ENCODE data around the gene GFM2. TPM values are rescaled to one million over a fixed set of nuclear protein-coding genes. Genes with fewer than 3 reads are reported as not detected.

The GFM2 gene
- total and polyA plus RNA-seq, 2 donors (not counting 1 experiment from before 2014, with no cell fraction given): 30.2 to 51.7 TPM

DNA sequence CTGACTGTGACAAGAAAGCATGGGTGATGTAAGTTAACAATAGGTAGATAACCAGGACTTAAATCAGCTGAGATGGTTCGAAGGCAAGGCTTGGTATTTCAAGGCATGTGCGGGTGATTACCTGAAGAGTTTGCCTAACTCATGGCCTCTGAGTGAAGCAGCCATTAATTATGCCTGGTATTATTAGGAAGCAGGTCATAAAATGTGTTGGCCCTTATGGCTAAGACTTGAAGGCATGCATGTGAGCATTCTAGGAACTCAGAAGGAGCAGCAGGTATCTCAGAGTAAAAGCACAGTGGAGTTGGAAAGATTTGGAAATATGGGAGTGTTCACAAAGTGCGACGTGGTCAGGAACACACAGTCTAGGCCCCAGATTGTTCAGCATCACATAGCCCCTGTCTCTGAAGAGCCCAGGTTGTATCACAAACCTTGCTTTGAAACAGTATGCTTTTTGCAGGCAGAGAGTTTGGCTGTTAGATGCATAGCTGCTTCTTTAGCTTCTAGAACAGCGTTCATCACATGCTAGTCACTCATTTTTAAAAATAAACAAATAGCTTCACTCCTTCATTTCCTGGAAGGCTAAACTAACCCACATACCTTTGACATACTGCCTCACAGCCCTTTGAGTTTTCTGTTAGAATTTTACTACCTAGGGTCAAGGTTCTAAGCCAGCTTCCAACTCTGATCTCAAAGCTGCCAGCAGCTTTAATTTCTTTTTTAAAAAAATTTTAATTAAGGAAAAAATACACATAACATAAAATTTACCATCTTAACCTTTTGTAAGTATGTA lies 79.8 kb downstream of the GFM2 start:
- peaks cover 35% of the 10 kb centered on the region for H3K79me2 ChIP-seq (ENCODE audit: control insufficient read depth, insufficient read depth, low read length)
- no peak overlapping the region for H2AFZ ChIP-seq (ENCODE audit: low read length)
- no peaks in the 10 kb centered on the region for H4K20me1 ChIP-seq (ENCODE audit: control insufficient read depth, extremely low read depth, insufficient read depth, low read length)
- TF ChIP-seq, protein P1, sequence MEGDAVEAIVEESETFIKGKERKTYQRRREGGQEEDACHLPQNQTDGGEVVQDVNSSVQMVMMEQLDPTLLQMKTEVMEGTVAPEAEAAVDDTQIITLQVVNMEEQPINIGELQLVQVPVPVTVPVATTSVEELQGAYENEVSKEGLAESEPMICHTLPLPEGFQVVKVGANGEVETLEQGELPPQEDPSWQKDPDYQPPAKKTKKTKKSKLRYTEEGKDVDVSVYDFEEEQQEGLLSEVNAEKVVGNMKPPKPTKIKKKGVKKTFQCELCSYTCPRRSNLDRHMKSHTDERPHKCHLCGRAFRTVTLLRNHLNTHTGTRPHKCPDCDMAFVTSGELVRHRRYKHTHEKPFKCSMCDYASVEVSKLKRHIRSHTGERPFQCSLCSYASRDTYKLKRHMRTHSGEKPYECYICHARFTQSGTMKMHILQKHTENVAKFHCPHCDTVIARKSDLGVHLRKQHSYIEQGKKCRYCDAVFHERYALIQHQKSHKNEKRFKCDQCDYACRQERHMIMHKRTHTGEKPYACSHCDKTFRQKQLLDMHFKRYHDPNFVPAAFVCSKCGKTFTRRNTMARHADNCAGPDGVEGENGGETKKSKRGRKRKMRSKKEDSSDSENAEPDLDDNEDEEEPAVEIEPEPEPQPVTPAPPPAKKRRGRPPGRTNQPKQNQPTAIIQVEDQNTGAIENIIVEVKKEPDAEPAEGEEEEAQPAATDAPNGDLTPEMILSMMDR (conservative IDR thresholded peaks at IDR 0.05 in 1 of 2, IDR thresholded peaks at IDR 0.05 in 1 of 2; ENCODE audit: low read depth in 1 of 2, low read length in 2 of 2): no peak
- TF ChIP-seq EZH2 (IDR thresholded peaks at IDR 0.05; ENCODE audit: low read length, missing control alignments): no peak
- no peaks in the 10 kb centered on the region for H3K9me3 ChIP-seq (ENCODE audit: control insufficient read depth, insufficient read depth, low read depth, low read length)
- H3K27ac ChIP-seq (ENCODE audit: insufficient read depth, low read length): peak overlapping the region; percentile 88
- H3K36me3 ChIP-seq (ENCODE audit: control insufficient read depth, insufficient read depth, low read length): peaks cover 2% of the 10 kb centered on the region
- H3K4me1 ChIP-seq (ENCODE audit: control insufficient read depth, extremely low read depth, insufficient read depth, low read length): peaks cover 17% of the 10 kb centered on the region
- H3K4me2 ChIP-seq (ENCODE audit: extremely low read depth, insufficient read depth, low read length): peak overlapping the region; percentile 90
- peak; percentile 38 to 45 for DNase-seq (ENCODE audit: low read depth in 2 of 2)
- H3K27me3 ChIP-seq (ENCODE audit: control insufficient read depth, insufficient read depth, low read length): no peaks in the 10 kb centered on the region
- H3K9ac ChIP-seq (ENCODE audit: insufficient read depth, low read length): no peak overlapping the region
- H3K4me3 ChIP-seq (replicated peaks in 1 of 4; ENCODE audit: control extremely low read depth in 1 of 4, insufficient read depth in 1 of 4, low read depth in 3 of 4, low read length in 4 of 4): peak overlapping the region; percentile 29 to 98 (median 95)

DNA sequence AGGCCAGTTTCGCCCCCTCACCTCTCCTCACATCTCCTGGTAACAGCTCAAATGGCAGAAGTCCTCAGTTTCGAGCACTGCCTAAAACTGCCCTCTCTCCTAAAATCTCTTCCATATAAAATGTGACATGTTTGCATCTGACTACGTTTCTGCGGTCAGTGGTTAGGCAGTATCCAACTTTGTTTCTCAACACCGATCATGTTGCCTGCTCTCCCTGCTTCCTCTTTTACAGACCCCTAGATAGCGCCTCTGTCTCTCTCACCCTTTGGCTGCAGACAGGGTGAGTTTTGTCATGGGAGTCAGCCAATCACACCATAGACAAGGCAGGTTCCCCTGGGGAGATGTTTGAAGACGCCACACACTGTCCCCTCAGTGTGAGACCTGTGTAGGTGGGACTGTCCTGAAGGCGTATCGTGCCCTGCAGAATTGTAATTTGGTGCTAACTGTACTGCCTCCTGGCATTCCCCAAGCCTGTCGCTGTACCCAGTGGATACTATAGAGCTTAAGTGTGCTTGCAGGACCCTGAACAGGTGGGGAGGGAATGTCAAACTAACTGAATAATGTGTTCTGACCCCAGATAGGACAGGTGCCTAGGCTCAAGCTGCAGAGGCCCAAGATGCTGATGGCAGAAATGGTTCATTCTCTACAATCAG lies 80.8 kb downstream of the GFM2 start:
- DNase-seq (ENCODE audit: low read depth in 2 of 2): peak; percentile 28 to 69
- Histone ChIP-seq H3K27me3 (ENCODE audit: control insufficient read depth, insufficient read depth, low read length) (no peaks in the 10 kb centered on the region), H3K9me3 (ENCODE audit: control insufficient read depth, insufficient read depth, low read depth, low read length) (no peaks in the 10 kb centered on the region), H3K4me1 (ENCODE audit: control insufficient read depth, extremely low read depth, insufficient read depth, low read length) (peaks cover 17% of the 10 kb centered on the region), H3K4me3 (replicated peaks in 1 of 4; ENCODE audit: control extremely low read depth in 1 of 4, insufficient read depth in 1 of 4, low read depth in 3 of 4, low read length in 4 of 4) (peak overlapping the region; percentile 87 to 98 (median 95)), H2AFZ (ENCODE audit: low read length) (peak overlapping the region; percentile 87), H3K36me3 (ENCODE audit: control insufficient read depth, insufficient read depth, low read length) (peaks cover 2% of the 10 kb centered on the region), H3K4me2 (ENCODE audit: extremely low read depth, insufficient read depth, low read length) (peak overlapping the region; percentile 90), H3K79me2 (ENCODE audit: control insufficient read depth, insufficient read depth, low read length) (peaks cover 35% of the 10 kb centered on the region), H3K27ac (ENCODE audit: insufficient read depth, low read length) (peak overlapping the region; percentile 88), H3K9ac (ENCODE audit: insufficient read depth, low read length) (peak overlapping the region; percentile 91), H4K20me1 (ENCODE audit: control insufficient read depth, extremely low read depth, insufficient read depth, low read length) (no peaks in the 10 kb centered on the region)
- TF ChIP-seq, protein P1 (conservative IDR thresholded peaks at IDR 0.05 in 1 of 2, IDR thresholded peaks at IDR 0.05 in 1 of 2; ENCODE audit: low read depth in 1 of 2, low read length in 2 of 2): no peak
- no peak for TF ChIP-seq EZH2 (IDR thresholded peaks at IDR 0.05; ENCODE audit: low read length, missing control alignments)
